ENCODE results near the gene PARD6G.

The PARD6G gene

DNA sequence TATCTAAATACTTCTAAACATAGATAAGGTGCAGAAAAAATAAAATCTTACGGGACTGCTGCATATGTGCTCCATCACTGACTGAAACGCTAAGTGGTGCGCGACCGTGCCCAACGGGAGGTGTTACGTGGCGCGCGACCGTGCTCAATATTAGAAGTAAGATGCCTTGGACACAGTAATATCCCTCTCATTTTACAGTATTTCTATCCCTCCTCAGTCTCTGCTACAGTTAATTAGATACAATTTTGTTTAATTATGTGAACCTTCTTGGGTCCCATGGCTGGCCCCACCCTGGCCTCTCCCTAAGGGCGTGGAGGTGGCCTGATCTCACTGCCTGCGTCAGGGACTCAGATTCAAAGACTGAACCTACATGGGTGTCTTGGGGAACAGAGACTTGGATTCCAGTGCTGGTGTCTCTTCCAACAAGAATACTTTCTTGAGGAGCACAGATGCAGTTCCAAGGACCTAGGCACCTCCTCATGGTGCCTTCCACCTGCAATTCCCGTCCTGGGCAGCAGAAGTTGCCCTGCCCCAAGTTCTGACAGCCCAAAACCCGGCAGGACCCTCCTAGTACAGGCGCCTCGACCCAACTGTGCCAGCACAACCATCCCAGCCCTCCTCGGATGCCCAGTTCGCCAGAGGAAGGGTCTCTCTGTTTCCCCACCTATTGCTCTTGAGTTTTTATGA, 59.2 kb downstream of the PARD6G start:
- DNase-seq, result no peak

DNA sequence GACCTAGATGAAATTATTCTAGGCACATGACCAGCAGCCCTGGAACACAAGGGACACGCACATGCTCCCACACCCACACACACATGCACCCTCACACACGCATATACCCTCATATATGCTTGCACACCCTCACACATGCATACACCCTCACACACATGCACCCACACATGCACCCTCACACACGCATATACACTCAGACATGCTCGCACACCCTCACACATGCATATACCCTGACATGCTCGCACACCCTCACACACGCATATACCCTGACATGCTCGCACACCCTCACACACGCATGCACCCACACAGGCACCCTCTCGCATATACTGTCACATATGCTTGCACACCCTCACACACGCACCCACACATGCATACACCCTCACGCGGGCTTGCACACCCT, 61.8 kb downstream of the PARD6G start:
- no peak for DNase-seq

DNA sequence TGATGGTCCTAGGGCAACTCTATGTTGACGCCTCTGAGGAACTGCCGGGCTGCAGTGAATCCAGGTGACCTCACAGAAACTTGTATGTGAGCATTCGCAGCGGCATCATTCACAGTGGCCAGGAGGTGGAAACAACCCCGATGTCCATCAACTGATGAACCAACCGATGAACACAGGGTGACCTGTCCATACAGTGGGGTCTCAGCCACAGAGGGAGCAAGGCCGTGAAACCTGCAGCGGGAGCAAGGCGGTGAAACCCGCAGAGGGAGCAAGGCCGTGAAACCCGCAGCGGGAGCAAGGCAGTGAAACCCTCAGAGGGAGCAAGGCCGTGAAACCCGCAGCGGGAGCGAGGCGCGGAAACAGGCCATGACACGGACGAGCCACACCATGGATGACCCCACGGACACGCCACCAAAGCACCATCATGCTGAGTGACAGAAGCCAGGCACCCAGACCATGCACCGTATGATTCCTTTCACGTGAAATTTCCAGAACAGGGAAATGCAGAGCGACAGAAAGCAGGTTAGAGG, 63.0 kb downstream of the PARD6G start:
- DNase-seq, result no peak

DNA sequence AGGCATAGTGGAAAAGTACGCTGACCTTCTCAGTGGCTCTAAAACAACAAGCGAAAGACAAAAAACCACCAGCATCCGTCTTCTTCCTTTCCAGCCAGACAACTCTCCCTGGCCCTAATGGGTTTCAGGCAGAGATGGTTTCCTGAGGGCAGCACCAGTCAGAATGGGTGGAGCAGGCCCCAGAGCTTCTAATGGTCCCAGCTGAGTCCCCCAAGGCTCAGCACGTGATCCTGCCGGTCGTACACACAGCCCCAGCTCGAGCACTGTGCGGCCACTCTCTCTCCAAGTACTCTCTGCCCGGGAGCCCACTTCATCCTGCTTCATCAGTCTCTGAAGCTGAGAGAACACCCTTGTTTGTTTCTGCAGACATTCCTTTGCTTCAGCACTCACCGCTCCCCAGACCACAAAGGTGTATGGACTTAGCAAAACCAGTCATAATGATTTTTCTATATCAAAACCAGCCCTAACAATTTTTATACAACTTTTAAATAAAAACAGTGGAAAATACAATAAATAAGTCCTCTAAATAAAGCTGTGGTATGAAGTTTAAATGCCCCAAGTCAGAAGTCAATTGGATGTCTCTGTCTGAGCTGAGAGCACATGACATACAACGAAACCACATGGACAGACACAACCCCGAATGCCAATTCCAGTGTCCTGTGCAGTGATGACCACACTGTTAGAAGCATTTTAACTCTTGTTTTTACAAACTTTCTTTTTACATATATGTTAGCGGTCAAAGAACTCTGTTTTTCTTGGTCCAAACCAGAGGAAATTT, 63.9 kb downstream of the PARD6G start:
- DNase-seq, result no peak

DNA sequence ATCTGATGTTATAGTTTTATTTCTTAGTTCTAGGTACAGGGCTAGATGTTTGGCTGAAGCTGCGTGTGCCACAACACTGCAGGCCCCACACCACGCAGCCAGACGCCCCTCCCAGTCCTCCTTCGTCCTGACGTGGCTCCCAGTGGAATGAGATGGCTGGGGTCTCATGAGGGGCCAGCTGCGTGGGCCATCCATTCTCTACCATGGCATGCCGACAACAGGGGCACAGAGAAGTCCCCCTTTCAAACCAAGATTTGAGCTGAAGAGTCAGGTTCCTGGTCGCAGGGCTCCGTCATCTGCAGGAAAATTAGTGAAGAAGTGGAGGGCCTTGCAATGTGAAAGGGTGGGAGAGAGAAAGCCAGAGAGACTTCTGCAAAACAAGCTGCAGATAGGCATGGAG, 64.5 kb downstream of the PARD6G start:
- DNase-seq, result no peak

DNA sequence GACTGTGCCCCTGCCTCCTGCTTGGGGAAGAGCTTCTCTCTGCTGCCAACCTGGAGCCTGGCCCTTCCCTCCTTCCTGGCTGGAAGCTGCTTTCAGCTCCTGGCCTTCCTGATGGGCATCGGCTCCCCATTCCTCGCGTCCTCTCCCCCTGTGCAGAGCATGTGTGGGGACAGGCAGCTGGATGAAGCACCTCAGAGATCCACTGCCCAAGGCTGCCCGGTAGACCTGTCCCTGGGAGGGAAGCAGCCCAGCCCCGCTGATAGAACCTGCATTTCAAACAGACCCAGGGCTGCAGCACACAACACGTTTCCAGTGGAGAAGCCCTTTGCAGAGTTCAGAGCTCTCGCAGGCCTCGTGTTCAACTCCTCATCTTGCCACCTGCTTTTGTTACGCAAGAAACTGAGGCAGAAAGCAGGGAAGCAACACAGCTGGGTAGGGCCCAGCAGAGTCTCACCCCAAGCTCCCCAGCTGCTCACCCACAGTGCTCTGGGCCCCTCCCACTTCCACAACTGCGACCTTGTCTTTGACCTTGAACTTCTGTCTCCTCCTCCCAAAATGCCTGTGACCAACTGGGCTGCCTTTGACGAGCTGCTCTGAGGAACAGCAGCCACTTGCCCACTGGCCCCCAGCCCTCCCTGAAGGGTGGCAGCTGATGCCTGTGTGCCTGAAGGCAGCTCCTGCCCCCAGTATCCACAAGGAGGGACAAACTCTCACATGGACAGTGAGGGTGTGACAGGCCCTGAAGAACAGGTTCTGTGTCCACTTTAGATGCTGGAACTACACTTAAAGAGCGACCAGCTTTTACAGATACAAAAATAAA, 65.5 kb downstream of the PARD6G start:
- no peak for DNase-seq

DNA sequence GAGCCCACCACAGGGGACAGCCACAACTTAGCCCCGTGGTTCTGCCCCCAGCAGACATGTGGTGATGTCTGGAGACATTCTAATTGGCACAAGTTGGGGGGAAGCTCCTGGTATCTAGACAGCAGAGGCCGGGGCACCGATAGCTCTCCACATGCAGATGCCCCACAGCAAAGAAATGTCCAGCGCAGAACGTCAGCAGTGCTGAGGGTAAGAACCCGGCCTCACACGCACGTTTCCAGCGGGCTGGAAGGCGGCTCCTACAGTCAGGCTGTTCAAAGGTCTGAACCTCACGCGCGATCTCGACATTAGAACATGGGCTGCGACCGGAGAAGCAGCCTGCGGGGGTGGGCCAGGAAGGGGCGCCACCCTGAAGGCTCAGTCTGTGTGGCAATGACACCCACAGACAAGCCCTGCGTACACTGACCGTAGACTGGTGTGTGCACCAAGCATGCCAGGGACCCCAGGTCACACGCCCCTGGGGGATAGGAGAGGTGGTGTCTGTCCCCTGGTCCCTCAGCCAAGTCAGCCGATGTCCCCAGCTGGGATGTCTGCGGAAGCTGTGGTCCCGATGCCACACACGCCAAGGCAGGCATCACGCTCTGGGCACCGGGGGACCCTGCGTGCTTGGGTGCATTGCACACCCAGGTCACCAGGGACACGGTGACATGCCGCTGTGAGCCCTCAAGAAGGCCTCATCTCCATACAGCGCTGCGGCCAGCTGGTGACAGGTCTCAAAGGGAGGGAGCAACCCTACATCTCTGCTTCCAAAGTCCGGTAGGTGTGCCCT, 66.3 kb downstream of the PARD6G start:
- DNase-seq, result no peak

DNA sequence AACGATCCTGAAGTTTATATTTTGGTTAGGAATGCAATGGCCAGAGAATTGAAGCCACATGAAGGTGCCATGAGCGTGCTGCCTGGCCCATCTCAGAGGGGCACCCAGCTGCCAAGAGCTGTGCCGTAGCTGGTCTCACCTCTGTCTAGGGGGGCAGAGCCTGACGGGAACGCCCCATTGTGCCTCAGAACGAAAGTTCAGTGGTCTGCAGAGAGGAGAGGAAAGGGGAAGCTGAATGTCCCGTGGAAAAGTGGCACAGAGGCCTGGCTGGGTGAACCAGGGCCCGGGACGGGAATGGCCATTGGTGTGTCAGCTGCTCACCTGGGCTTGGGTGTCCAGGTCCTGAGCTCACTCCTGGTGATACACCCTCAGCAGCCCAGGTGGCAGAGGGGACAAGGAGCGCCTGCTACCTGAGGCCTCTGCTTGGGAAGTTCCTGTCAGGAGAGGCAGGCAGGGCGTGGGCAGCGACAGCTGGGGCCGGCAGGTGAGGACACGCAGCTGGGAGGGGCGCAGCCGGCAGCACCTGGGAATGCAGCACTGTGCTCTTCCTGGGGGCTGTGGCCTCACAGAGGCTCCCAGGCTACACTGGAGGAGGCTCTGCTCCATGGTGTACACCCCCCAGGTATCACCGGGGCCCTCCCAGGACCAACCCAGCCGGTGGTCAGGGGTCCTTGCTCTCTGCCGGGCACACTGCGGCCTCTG, 67.3 kb downstream of the PARD6G start:
- DNase-seq, result peak; percentile 19

DNA sequence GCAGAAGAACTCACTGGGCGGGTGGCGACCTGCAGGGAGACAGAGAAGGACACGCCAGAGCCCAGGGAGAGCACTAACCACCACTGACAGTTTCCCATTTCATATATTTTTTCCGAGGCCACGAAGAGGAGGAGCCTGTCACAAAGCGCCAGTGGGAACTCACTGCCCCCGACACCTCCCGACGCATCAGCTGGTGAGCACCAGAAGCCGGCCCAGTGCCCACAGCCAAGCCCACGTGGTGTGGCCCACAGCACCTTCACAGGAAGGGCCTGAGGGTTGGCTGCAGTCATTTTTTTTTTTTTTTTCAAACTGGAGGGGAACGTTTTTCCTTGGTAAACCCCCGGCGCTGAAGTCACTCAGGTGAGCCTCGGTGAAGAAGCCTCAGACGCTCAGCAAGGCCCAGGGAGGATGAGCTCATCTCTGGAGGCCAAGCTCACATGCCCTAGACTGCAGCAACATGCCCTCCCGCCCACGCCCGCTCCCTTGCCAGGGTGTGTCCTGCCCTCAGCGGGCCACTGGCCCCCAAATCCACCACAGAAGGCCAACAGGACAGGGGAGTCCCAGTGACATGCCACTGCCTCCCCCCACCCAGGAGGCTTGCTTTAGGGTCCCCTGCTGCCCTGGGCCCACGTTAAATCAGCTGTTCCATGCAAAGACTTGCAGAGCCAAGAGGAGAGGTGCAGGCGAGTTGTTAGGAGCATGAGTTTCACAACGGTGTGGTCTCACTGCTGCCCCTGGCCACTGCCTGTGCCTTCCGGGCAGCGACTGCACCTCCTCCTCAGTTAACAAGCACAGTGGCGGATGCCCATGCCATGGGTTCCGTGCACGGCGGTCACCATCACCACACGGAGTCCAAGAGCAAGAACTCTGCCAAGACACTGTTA, 68.1 kb downstream of the PARD6G start:
- no peak for DNase-seq

DNA sequence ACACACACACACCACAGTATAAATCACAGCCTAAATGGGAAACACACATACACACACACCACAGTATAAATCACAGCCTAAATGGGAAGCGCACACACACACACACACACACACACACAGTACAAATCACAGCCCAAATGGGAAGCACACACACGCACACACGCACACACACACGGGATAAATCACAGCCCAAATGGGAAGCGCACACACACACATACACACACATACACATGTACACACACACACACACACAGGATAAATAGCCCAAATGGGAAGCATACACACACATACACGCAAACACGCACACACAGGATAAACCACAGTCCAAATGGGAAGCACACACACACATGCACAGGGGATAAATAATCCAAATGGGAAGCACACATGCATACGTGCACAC, 70.2 kb downstream of the PARD6G start:
- DNase-seq, result no peak

DNA sequence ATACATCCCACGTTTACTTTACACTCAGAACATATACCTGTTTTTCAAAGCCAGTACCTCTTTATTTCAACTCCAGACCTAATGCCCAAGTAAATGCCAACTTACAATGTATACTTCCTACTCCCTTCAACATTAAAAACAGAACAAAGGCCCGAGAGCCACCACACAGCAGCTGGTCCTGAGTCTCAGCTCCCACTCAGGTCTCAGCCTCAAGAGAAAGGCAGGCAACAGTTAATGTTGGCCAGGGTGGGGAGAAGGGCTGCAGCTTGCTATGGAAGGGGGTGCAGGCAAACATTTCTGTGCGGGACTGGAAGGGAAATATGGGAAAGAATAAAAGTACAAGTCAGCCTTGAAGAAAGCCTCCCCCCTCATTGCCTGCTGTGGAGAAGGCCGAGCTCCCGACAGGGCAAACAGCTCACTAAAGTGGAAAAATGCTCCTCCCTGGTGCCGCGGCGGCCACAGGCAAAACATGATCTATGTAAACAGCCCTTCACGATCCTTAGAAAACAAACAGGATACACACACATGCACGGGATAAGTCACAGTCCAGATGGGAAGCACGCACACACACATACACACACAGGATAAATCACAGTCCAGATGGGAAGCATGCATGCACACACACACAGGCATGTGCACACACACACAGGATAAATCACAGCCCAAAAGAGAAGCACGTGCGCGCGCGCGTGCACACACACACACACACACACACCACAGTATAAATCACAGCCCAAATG, 70.8 kb downstream of the PARD6G start:
- peak; percentile 60 for DNase-seq

DNA sequence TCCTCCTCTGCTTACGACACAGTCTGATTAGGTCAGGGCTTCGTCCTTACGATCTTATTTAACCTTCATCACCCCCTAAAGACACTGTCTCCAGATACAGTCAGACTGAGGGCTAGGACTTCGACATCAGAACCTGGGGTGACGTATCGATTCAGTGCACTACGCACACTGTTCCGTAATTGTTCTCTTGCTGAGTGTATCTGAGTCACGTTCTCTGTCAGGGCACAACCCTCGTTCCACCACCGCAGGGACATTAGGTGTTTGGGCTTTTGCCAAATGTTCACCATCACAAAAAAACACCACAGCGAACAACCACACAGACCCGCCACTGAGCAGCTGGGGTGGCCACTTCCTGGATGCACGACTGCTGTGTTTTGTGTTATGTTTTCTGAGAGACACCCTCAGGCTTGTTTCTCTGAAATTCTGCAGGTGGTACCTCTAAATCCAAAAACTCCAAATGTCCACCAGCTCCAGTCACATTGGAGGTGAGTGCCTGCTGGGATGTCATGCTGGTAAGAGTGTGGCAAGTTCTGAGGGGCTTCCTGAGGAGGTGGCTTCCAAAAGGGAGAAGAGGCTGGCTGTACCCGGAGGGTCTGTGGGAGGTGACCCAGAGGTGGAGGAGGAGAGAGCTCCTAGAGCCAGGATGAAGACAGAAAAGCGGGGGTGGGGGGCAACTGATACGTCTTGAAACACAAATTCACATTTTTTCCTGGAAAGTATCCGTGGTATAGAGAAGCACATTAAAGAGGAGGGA, 71.7 kb downstream of the PARD6G start:
- no peak for DNase-seq

DNA sequence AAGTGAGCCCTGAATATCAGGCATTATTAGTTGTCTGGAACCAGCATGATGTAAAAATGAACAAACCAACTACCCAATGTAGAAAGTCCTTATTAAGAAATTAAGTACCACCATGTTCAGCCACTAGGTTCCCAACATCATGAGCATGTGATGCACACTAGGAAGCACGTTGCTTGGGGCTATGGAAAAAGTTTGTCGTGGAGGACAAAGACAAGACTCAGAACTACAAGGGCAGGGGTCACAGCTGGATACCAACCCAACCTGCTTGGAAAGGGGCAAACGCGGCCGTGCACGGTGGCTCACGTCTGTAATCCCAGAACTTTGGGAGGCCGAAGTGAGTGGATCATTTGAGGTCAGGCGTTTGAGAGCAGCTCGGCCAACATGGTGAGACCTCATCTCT, 74.3 kb downstream of the PARD6G start:
- no peak for DNase-seq

DNA sequence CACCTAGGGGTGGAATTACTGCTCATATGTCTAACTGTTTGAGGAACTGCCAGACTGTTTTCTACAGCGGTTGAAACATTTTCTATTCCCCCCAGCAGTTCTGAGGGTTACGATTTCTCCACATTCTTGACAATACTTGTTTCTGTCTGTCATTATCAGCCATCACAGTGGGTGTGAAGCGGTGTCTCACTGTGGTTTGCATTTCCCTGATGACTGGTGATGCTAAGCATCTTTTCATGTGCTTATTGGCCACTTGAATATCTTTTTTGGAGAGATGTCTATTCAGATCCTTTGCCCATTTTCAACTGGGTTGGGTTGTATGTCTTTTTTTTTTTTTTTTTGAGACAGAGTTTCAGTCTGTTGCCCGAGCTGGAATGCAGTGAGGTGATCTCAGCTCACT, 75.3 kb downstream of the PARD6G start:
- DNase-seq, result no peak

DNA sequence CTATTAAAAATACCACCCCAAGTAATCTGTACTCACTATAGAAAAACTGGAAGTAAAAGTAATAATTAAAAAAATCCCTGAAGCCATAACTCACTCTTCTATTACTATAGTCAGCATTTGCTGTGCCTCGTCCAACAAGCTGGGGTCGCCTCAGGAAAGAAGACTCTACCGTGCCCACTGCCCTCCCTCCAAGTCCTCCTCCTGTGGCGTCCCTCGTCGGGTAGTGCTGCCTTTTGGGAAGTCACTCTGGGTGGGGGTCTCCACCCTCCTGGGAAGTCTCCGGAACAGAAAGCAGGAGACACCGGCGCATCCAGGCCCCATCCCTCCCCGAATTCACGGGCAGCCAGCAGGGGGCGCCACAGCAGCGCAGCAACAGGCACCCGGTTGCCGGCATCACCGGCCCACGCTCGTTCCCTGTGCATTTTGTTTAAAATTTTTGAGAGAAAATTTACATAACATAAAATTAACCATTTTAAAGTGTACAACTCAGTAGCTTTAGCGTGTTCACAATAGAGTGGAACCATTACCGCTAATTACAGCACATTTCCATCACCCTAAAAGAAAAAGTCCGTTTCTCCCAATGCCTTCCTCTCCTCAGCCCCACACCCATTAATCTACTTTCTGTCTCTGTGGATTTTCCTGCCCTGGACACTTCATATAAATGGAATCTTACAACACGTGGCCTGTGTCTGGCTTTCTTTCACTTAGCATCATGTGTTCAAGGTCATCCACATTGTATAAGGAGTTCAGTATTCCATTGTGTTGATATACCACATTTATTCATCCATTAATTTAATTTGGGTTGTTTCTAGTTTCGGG, 76.1 kb downstream of the PARD6G start:
- peak; percentile 17 for DNase-seq

DNA sequence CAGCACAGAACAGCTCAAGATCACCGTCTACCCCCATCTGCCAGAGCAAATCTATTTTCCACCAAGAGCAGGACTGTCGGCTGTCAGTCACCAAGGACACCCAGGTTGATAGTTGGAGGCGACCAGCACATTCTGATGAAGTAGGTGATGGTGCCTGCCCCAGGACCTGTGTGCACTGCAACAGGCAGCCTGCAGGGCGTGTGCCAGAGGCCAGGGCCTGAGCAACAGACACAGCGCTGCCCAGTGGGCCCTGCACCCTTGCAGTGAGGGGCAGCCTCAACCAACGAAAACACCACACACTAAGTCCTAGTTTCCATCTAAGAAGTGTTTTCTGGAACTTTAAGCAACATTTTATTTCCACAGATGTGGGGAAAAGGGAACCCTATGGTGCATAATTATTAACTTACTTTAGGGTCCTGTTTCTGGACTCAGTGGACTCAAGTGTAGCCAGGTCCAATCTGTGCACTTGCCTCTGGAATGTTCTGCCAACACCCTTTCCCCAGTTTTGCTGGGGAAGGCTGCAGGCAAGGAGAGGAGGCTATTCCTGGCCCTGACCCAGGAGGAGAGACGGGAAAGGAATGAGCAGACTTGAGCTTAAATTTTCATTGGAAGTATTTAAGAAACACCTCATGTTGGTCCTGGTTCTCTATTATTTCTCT, 76.8 kb downstream of the PARD6G start:
- no peak for DNase-seq

DNA sequence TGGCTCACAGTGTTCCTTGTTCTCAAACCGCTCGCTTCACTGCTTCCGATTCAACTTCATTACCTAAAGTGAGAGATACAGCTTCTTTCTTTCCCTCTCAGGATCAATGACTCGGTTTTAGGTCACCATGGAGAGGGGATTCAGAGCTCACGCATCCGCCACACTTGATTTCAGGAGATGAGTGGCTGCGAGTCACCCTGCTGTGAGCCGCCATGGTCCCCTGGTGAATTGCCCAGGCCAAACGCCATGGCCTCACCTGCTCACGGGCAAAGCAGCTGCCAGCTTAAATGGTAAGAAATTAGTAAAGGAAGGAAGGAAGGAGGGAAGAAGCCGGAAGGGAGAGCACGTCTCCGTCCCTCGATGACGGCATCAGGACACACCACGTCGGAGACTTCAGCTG, 77.7 kb downstream of the PARD6G start:
- no peak for DNase-seq

DNA sequence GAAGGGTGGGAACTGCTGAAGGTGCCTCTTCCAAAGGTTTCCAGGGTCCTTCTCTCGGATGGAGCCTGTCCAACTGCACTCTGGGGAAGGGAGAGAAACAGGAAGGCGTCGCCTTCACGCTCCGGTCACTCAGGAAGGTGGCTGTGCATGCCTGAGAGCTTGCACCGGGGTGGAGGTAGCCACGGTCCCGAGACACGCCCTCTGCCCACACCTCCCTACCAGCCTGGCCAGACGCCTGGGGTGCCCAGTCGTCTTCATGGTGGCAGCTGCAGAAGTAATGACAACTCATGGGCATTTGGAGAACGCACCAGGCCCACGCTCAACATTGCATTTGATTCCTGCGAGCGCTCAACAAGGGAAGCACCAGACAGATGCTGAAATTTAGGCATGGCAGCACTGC, 78.3 kb downstream of the PARD6G start:
- DNase-seq, result no peak
